ENCODE data around the gene SIGLEC7.
A peak's percentile ranks its signal among the peaks of the same experiment; 100 is the strongest.
"Not testable (repeated sequence)": the region's sequence is repeated elsewhere in the genome, so short reads cannot be mapped to it uniquely, and the experiment has no call there.

The SIGLEC7 gene

GRCh38 chr19:51140441-51140840, 1.7 kb upstream of the SIGLEC7 start:
- no peak for DNase-seq

- DNase-seq, result no peak
Measured at GRCh38 chr19:51141181-51141580, 920 bp upstream of the SIGLEC7 start.

- DNase-seq, result not testable (repeated sequence)
Measured at GRCh38 chr19:51142809-51143475, 841 bp downstream of the SIGLEC7 start.

- DNase-seq, result no peak
Measured at GRCh38 chr19:51143486-51143885, 1.4 kb downstream of the SIGLEC7 start.

GRCh38 chr19:51144482-51145045, 2.5 kb downstream of the SIGLEC7 start:
- no peak for DNase-seq

GRCh38 chr19:51145916-51146493, 3.9 kb downstream of the SIGLEC7 start:
- DNase-seq, result no peak

- DNase-seq, result no peak
Measured at GRCh38 chr19:51146751-51147150, 4.7 kb downstream of the SIGLEC7 start.

GRCh38 chr19:51147663-51148062, 5.6 kb downstream of the SIGLEC7 start:
- no peak for DNase-seq

GRCh38 chr19:51148580-51148979, 6.5 kb downstream of the SIGLEC7 start:
- DNase-seq, result no peak

GRCh38 chr19:51150627-51151026, 8.5 kb downstream of the SIGLEC7 start:
- DNase-seq, result no peak

- no peak for DNase-seq
Measured at GRCh38 chr19:51156710-51157109, 14.6 kb downstream of the SIGLEC7 start.

GRCh38 chr19:51157265-51157664, 15.2 kb downstream of the SIGLEC7 start:
- DNase-seq, result no peak

- DNase-seq, result peak; percentile 10
Measured at GRCh38 chr19:51158474-51159129, 16.5 kb downstream of the SIGLEC7 start.

GRCh38 chr19:51159656-51160055, 17.6 kb downstream of the SIGLEC7 start:
- DNase-seq, result no peak

- DNase-seq, result no peak
Measured at GRCh38 chr19:51161266-51161665, 19.2 kb downstream of the SIGLEC7 start.

GRCh38 chr19:51161867-51162496, 19.9 kb downstream of the SIGLEC7 start:
- no peak for DNase-seq

- DNase-seq, result no peak
Measured at GRCh38 chr19:51163257-51163656, 21.2 kb downstream of the SIGLEC7 start.

- no peak for DNase-seq
Measured at GRCh38 chr19:51164215-51164614, 22.1 kb downstream of the SIGLEC7 start.

GRCh38 chr19:51166846-51167490, 24.9 kb downstream of the SIGLEC7 start:
- no peak for DNase-seq

GRCh38 chr19:51168564-51169282, 26.6 kb downstream of the SIGLEC7 start:
- no peak for DNase-seq

- DNase-seq, result peak; percentile 53
Measured at GRCh38 chr19:51169283-51169918, 27.3 kb downstream of the SIGLEC7 start.

GRCh38 chr19:51172223-51172622, 30.1 kb downstream of the SIGLEC7 start:
- no peak for DNase-seq

Measured in fibroblast of skin of right biceps (primary cell).